Measurements from ENCODE around the gene EPHB4. TPM values are rescaled to one million over a fixed set of nuclear protein-coding genes. Genes with fewer than 3 reads are reported as not detected.

The EPHB4 gene
- total RNA-seq, 1 donor from 2014 or later: 1.5 TPM

DNA sequence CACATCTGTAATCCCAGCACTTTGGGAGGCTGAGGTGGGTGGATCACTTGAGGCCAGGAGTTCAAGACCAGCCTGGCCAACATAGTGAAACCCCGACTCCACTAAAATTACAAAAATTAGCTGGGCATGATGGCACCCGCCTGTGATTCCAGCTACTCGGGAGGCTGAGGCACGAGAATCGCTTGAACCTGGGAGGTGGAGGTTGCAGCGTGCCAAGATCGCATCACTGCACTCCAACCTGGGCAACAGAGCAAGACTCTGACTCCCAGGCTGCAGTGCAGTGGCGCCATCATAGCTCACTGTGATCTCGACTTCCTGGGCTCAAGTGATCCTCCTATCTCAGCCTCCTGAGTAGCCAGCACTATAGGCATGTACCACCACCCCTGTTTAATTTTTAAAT is 27.6 kb upstream of the EPHB4 start:
- intact Hi-C loops (cut with micrococcal nuclease): loop anchor here (5.0 kb wide), 1 partner anchor 163 kb away; the partner anchor contains the start of gene GIGYF1

GRCh38 chr7:100854146-100854895 is 27.0 kb upstream of the EPHB4 start:
- intact Hi-C loops (cut with micrococcal nuclease): loop anchor here (5.0 kb wide), 1 partner anchor 162 kb away; the partner anchor contains the start of gene GIGYF1

DNA sequence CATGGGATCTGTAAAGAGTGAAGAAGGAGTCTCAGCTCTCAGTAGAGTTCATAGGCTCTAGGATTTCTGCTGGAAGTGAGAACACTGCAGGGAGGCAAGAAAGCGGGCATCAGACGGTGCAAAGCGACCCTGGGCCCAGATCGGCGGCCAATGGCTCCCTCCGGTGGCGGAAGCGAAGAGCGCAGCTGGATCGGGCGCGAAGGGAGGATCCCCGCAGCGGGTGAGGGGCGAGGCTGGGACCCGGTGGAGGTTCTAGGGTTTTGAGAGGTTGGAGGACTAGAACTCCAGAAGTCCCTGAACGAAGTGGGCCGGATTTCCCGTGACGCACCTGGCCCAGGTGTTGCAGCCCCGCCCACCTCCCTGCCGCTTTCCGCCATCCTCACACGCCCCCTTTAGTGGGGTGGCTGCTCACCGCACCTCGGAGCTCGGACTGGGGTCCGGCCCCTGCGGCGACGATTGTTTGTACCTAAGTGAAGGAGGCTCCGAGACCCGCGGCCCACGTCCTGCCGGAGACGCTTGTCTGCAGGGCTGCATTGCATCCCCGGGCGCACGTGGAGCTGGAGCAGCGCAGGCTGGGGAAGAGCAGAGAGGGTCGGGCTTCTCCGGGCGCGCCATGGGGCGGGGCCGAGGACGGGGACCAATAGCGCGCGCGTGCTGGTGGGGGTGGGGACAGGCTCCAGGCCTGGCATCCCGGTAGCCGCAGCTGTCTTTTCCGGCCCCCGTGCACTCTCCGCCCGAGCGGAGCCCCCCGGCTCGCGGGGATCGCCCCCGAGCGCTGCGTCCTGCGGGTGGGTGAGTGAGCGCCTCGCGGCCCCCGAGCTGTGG is 24.9 kb upstream of the EPHB4 start, which contains the start of gene SLC12A9:
TSS of gene SLC12A9 (plus strand) at position 666 of the 825 bp plus-strand sequence. CDS start 1,485 bp downstream, outside the sequence.
- intact Hi-C loops (cut with micrococcal nuclease): loop anchor here (1.0 to 5.0 kb wide), 5 partner anchors 23 to 160 kb away; partner anchors contain the start of genes GIGYF1, SRRT and UFSP1

- intact Hi-C loops (cut with micrococcal nuclease): no loop called here
Measured at GRCh38 chr7:100847360-100847759, 20.0 kb upstream of the EPHB4 start.

DNA sequence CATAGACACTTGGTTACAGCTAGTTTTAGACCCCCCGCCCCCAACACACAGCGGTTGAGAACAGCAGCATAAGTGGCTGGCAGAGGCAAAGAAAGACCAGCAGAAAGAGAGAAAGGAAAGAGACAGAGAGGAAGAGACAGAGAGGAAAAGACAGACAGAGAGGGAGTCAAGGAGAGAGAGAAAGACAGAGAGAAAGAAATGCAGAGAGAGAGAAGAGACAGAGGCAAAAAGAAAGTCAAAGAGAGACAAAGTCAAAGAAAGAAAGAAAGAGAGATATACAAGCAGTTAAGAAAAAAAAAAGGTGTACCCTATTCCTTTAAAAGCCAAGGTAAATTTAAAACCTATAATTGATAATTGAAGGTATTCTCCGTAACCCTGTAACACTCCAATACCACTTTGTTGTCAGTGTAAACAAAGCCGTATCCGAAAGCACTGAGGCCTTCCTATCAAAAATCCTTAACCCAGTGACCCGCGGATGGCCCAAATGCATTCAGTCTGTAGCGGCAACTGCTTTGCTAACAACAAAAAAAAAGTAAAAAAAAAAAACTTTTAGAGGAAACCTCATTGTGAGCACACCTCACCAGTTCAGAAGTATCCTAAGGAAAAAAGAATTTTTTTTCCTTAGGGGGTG is 13.3 kb upstream of the EPHB4 start:
- intact Hi-C loops (cut with micrococcal nuclease): no loop called here

- intact Hi-C loops (cut with micrococcal nuclease): loop anchor here (5.0 kb wide), 1 partner anchor 37 kb away; no protein-coding TSS in a partner anchor
Measured at GRCh38 chr7:100839361-100839760, 12.0 kb upstream of the EPHB4 start.

GRCh38 chr7:100837099-100837836 is 9.9 kb upstream of the EPHB4 start:
- intact Hi-C loops (cut with micrococcal nuclease): loop anchor here (5.0 kb wide), 1 partner anchor 35 kb away; no protein-coding TSS in a partner anchor

DNA sequence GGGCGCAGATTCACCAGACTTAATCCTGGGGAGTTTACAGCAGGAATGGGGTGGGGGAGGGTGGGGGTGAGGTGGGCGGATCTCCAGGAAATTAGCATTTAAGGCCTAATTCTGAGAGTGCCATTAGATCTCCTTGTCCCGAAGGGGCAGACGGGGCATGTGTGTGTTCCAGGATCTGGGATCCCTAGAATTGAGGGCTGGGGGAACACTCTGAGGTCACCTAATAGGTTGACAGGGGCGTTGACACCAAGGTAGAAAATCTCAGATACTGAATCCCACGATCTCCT is 9.4 kb upstream of the EPHB4 start:
- intact Hi-C loops (cut with micrococcal nuclease): loop anchor here (5.0 kb wide), 1 partner anchor 34 kb away; no protein-coding TSS in a partner anchor

GRCh38 chr7:100835903-100836811 is 8.8 kb upstream of the EPHB4 start:
- intact Hi-C loops (cut with micrococcal nuclease): loop anchor here (5.0 kb wide), 1 partner anchor 34 kb away; no protein-coding TSS in a partner anchor

DNA sequence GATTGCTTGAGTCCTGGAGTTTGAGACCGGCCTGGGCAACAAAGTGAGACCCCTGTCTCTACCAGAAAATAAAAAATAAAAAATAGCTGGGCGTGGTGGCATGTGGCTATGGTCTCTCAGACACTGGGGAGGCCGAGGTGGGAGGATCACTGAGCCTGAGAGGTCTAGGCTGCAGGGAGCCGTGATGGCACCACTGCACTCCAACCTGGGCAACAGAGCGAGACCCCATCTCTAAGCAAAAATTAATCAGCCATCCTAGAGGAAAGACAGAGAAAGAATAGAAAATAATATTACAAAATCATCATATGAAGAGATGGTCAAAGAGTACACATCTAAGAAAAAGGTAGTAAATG is 4.9 kb upstream of the EPHB4 start:
- intact Hi-C loops (cut with micrococcal nuclease): no loop called here

DNA sequence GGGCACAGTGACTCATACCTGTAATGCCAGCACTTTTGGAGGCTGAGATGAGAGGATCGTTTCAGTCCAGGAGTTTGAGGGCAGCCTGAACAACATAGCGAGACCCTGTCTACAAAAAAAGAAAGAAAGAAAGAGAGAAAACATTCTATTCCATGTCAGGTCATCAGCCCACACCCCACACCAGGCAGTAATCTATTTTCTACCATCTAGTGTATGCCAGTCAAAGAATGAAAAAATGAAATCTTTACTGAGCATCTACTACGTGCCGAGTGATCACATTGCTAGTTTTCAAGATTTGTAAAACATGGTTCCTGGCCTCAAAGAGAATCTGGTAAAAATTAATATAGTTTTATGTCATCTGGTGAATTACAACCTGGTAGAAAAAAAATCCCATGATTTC is 3.1 kb upstream of the EPHB4 start:
- intact Hi-C loops (cut with micrococcal nuclease): no loop called here

DNA sequence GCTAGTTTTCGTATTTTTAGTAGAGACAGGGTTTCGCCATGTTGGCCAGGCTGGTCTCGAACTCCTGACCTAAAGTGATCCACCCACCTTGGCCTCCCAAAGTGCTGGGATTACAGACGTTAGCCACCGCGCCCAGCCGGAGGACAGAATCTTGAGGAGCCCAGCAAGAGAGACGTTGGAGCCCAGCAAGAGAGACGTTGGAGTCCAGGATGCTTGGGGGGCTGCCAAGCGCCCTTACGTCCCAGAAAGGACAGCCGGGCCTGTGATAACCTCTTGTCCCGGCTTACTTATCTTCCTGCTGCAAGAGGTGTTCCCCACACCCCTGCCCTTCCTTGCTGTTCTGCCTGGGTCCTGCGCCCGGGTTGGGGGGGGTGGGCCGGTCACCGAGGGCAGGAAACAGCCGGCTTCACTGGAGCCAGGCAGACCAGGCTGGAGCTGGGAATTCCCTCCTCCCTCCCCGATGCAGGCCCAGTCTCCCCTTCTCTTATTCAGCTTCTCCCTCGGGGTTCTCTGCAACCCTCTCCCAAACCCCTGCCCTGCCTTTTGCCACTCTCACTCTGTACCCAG is 1.9 kb upstream of the EPHB4 start:
- intact Hi-C loops (cut with micrococcal nuclease): no loop called here

- intact Hi-C loops (cut with micrococcal nuclease): no loop called here
Measured at GRCh38 chr7:100826514-100827329, 601 bp downstream of the EPHB4 start.

DNA sequence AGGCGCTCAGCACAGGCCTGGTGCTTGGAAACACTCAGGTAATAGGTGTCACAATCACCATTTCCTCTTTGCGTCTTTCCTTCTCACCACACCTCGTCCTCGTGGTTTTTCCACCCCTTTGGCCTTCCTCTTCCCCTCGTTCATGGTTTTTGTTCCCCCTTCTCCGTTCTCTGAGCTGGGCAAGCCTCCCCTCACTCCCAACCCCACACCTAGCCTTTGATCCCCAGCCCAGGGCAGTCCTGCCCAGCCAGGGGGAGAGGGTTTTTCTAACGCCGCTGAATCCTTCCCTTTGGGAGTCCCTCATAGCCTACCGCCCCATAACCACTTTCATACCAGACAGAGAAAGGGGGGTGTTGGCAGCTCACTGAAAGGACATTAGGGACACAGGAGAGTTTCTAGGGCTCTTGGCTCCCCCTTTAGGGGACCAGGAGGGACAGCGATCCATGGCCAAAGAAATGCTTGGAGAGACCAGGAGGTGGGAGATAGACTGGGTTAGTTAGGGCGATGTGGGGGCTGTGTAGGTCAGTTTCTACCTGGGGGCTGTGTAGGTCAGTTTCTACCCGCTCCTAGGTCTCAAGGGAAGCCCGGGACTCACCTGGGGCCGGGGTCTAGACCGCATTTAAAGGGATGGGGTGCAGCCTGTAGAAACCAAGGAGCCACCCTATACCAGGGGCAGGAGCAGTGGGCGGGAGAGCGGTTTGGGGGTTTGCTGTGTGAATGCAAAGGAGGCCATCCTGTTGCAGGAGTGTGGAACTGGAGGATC is 1.4 kb downstream of the EPHB4 start:
- intact Hi-C loops (cut with micrococcal nuclease): no loop called here

- intact Hi-C loops (cut with micrococcal nuclease): no loop called here
Measured at GRCh38 chr7:100825215-100825671, 2.1 kb downstream of the EPHB4 start.

DNA sequence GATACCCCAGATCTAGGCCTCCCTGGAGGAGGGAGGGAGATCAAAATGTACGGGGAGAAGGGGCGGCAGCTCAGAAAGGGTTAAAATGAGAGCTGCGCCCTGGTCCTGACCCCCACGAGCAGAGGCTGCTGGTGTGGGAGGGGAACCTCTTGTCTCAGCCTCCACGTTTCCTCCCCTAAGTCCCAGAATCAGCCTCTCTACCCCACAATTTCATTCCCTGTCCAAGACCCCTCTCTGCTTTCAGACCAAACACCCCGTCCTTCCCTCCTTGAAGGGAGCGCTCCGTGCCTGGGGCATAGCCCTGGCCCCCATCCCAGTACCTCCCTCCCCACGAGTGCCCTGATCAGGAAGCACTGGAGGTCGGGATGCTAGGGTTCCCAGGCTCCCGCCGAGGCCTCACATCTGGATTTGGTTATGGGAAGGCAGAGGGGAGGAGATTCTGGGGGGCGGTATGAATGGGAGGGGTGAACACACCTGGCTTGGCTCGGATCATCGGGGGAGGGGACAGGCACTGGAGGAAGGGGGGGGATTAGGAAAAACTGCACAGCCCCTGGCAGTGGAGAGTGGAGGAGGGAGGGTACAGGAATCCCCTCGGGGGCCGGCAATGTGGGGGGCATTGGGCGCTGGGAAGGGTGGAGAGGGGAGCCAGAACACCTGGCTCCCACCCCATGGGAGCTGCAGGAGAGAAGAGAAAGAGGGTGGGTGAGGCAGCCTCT is 2.7 kb downstream of the EPHB4 start:
- intact Hi-C loops (cut with micrococcal nuclease): no loop called here

- intact Hi-C loops (cut with micrococcal nuclease): no loop called here
Measured at GRCh38 chr7:100823534-100823933, 3.8 kb downstream of the EPHB4 start.
